Lower lobe of right lung (tissue), 2 donors: Measurements from ENCODE around the gene HYOU1. TPM values are rescaled to one million over a fixed set of nuclear protein-coding genes. Genes with fewer than 3 reads are reported as not detected.

Source experiments
- ATAC-seq, 2 donors: fragments of 200-7000 bp; cut with Tn5 transposase; one replicate each; pipeline ENCODE4 v1.9.1; 2020 to 2022; ENCODE audit warnings: mild to moderate bottlenecking in 2 of 2, moderate library complexity in 2 of 2
- DNase-seq: peaks from one replicate; pipeline ENCODE4 v3.0.0-alpha.2; 2020
- H3K27ac ChIP-seq: fragments of 200-600 bp; one replicate; pipeline ENCODE4 v1.8.0; 2022
- H3K27me3 ChIP-seq: fragments of 200-600 bp; one replicate; pipeline ENCODE4 v1.8.0; 2022; ENCODE audit warnings: low read depth
- H3K36me3 ChIP-seq: fragments of 200-600 bp; one replicate; pipeline ENCODE4 v1.8.0; 2022; ENCODE audit warnings: mild to moderate bottlenecking
- H3K4me1 ChIP-seq: fragments of 200-600 bp; one replicate; pipeline ENCODE4 v1.8.0; 2022
- H3K4me3 ChIP-seq: fragments of 200-600 bp; one replicate; pipeline ENCODE4 v1.8.0; 2022; ENCODE audit warnings: mild to moderate bottlenecking
- H3K9me3 ChIP-seq: fragments of 200-600 bp; one replicate; pipeline ENCODE4 v1.8.0; 2022
- CTCF ChIP-seq: fragments of 200-600 bp; IDR thresholded peaks from one replicate; pipeline ENCODE4 v1.8.0; 2022; ENCODE audit warnings: antibody characterized with exemption, mild to moderate bottlenecking
- intact Hi-C: fragments of 100-400 bp; cut with DNase I; formaldehyde crosslinking; loops from one replicate; pipeline ENCODE4 v1.11.0; 2022
- total RNA-seq: library from RNA; stranded (reverse); fragmentation: NEBNext Ultra II Directional; extraction: Animal tissue kit (Norgen Biotek cat#: 25700); gene quantifications from one replicate; pipeline ENCODE4 v1.2.1, GENCODE V29; 2021
- donor health status: DM: no; HTN: yes; CAD: no; lungs with severe emphysema.

Gene HYOU1
- total RNA-seq, 1 donor from 2014 or later, result 115 TPM

- Histone ChIP-seq H3K36me3 (peaks cover 60% of the 10 kb centered on the region), H3K4me1 (peaks cover 15% of the 10 kb centered on the region), H3K27ac (no peak overlapping the region), H3K4me3 (no peak overlapping the region), H3K27me3 (no peaks in the 10 kb centered on the region), H3K9me3 (no peaks in the 10 kb centered on the region)
- intact Hi-C loops, result no loop called here
- no peak for TF ChIP-seq CTCF
- DNase-seq (no peak), ATAC-seq (no peak)
Observed at GRCh38 chr11:119081682-119082260, 24.8 kb upstream of the HYOU1 start.

- Histone ChIP-seq H3K4me3 (no peak overlapping the region), H3K4me1 (no peaks in the 10 kb centered on the region), H3K36me3 (peaks cover 89% of the 10 kb centered on the region), H3K27ac (no peak overlapping the region), H3K27me3 (no peaks in the 10 kb centered on the region), H3K9me3 (no peaks in the 10 kb centered on the region)
- intact Hi-C loops, result no loop called here
- no peak for TF ChIP-seq CTCF
- no peak for ATAC-seq
- no peak for DNase-seq
Observed at GRCh38 chr11:119078675-119079420, 21.8 kb upstream of the HYOU1 start.

- intact Hi-C loops, result no loop called here
- Histone ChIP-seq H3K36me3 (peaks cover 99% of the 10 kb centered on the region), H3K9me3 (no peaks in the 10 kb centered on the region), H3K27ac (no peak overlapping the region), H3K4me1 (no peaks in the 10 kb centered on the region), H3K4me3 (no peak overlapping the region), H3K27me3 (no peaks in the 10 kb centered on the region)
- ATAC-seq (no peak), DNase-seq (no peak)
- TF ChIP-seq CTCF, result no peak
Observed at GRCh38 chr11:119077839-119078238, 20.8 kb upstream of the HYOU1 start.

- intact Hi-C loops, result no loop called here
- TF ChIP-seq CTCF, result no peak
- Histone ChIP-seq H3K27me3 (no peaks in the 10 kb centered on the region), H3K36me3 (peaks cover 36% of the 10 kb centered on the region), H3K4me1 (peaks cover 29% of the 10 kb centered on the region), H3K4me3 (peak within 1 kb of the TSS; percentile 97), H3K27ac (peak within 1 kb of the TSS; percentile 93), H3K9me3 (no peaks in the 10 kb centered on the region)
- peak; percentile 99 for ATAC-seq
- DNase-seq, result peak; percentile 99
Observed at GRCh38 chr11:119067371-119068222, 10.6 kb upstream of the HYOU1 start, which contains the start of gene VPS11. Gene VPS11, plus strand, starts transcription at chr11:119067818. Its CDS starts 6 bp downstream, at chr11:119067824.

- ATAC-seq (no peak), DNase-seq (no peak)
- Histone ChIP-seq H3K9me3 (no peaks in the 10 kb centered on the region), H3K36me3 (peaks cover 22% of the 10 kb centered on the region), H3K4me1 (peaks cover 29% of the 10 kb centered on the region), H3K27ac (no peak overlapping the region), H3K27me3 (no peaks in the 10 kb centered on the region), H3K4me3 (no peak overlapping the region)
- intact Hi-C loops, result no loop called here
- peak; percentile 35 for TF ChIP-seq CTCF
Observed at GRCh38 chr11:119065369-119065768, 8.4 kb upstream of the HYOU1 start.
